IPS-15b (cell line): Measurements from ENCODE around the gene TBR1.

Source experiments
- H3K27me3 ChIP-seq: one replicate; pipeline ENCODE4 v1.6.1; 2013; ENCODE audit warnings: low read length; ENCODE audit not compliant: control insufficient read depth, insufficient read depth
- H3K36me3 ChIP-seq: one replicate; pipeline ENCODE4 v1.6.1; 2013; ENCODE audit warnings: low read length; ENCODE audit not compliant: control insufficient read depth, insufficient read depth
- H3K4me1 ChIP-seq: one replicate; pipeline ENCODE4 v1.6.1; 2013; ENCODE audit warnings: mild to moderate bottlenecking, low read length; ENCODE audit not compliant: control insufficient read depth, insufficient read depth
- H3K4me3 ChIP-seq: one replicate; pipeline ENCODE4 v1.5.1; 2013; ENCODE audit warnings: low read depth, low read length
- H3K9ac ChIP-seq: one replicate; pipeline ENCODE4 v1.6.1; 2013; ENCODE audit warnings: low read depth, mild to moderate bottlenecking, low read length
- H3K9me3 ChIP-seq: one replicate; pipeline ENCODE4 v1.6.1; 2013; ENCODE audit warnings: mild to moderate bottlenecking, low read length; ENCODE audit not compliant: control insufficient read depth, insufficient read depth

The TBR1 gene

DNA sequence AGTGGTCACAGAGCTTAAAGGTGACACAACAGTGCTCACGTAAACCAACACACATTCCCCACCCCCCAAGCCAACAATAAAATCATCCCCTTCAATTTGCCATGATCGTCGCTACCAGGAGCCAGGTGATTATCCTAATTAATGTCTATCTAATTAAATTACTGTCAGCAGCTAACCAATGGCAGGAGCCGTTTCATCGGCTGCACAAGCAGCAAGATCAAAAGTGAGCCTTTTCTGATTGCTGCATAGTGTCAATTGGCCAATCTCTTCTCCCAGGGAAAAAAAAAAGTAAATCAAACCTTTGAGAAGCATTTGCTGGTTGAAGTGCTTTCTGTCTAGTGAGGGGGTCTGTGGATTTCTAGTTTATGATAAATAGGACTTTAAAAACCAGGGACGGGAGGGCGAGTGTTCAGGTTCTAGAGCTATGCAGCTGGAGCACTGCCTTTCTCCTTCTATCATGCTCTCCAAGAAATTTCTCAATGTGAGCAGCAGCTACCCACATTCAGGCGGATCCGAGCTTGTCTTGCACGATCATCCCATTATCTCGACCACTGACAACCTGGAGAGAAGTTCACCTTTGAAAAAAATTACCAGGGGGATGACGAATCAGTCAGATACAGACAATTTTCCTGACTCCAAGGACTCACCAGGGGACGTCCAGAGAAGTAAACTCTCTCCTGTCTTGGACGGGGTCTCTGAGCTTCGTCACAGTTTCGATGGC, at the start of gene TBR1:
TSS of gene TBR1 (plus strand) at position 311 of the 721 bp plus-strand sequence. CDS start at position 425, 114 bp downstream.
- H3K9me3 ChIP-seq, result no peaks in the 10 kb centered on the region
- peaks cover 12% of the 10 kb centered on the region for H3K4me1 ChIP-seq
- H3K27me3 ChIP-seq, result peaks cover 90% of the 10 kb centered on the region
- peak within 1 kb of the TSS; percentile 54 for H3K4me3 ChIP-seq
- H3K9ac ChIP-seq, result no peak within 1 kb of the TSS
- H3K36me3 ChIP-seq, result no peaks in the 10 kb centered on the region

DNA sequence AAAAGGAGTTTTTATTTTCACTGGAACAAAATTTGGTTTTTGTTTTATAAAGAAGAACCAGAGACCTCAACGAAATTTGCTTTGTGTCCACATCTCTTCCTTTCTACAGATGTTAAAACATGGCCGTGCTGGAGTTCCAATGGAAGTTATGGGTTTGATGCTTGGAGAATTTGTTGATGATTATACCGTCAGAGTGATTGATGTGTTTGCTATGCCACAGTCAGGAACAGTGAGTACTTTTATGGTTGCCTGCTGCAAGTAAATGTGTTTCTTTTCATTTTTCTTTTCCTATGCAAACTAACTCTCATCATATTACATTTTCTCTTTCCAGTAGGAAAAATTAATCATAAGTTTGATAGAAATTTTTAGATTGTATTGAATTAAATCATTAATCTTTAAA, 48.4 kb upstream of the TBR1 start:
- no peak overlapping the region for H3K4me3 ChIP-seq
- no peaks in the 10 kb centered on the region for H3K9me3 ChIP-seq
- H3K36me3 ChIP-seq, result no peaks in the 10 kb centered on the region
- H3K4me1 ChIP-seq, result peaks cover 9% of the 10 kb centered on the region
- H3K9ac ChIP-seq, result no peak overlapping the region
- no peaks in the 10 kb centered on the region for H3K27me3 ChIP-seq

DNA sequence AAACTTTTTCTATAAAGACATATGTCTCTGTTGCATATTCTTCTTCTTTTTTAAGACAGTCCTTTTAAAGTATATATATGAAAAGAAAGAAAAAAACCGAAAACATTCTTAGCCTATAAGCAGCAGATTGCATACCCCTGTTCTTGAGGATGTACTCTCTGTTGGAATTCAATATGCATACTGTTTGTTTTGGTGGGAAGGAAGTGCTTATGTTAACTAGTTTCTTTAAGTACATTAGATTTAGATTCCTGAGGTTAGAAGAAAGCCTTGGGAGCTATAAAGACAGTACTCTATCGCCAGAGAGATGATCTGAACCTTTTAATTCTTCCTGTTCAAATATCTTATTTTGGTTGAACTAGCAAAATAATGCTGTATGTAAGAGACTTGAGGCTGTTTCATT, 46.8 kb upstream of the TBR1 start:
- Histone ChIP-seq H3K27me3 (no peaks in the 10 kb centered on the region), H3K9me3 (no peaks in the 10 kb centered on the region), H3K4me1 (peaks cover 9% of the 10 kb centered on the region), H3K4me3 (no peak overlapping the region), H3K36me3 (no peaks in the 10 kb centered on the region), H3K9ac (no peak overlapping the region)

DNA sequence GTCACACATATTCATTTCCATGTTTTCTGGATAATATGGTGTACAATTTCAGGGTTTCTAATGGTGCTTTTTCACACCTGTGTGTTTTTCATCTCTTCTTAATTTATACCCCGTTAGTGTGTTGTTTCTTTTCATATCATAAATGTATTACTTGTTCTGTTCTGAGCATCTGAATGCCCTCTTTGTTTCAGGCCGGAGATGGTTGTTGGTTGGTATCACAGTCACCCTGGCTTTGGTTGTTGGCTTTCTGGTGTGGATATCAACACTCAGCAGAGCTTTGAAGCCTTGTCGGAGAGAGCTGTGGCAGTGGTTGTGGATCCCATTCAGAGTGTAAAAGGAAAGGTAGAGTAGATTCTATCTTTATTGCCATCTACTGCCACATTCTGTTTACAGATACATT, 45.1 kb upstream of the TBR1 start:
- Histone ChIP-seq H3K9me3 (no peaks in the 10 kb centered on the region), H3K9ac (no peak overlapping the region), H3K4me3 (no peak overlapping the region), H3K36me3 (no peaks in the 10 kb centered on the region), H3K4me1 (peaks cover 9% of the 10 kb centered on the region), H3K27me3 (no peaks in the 10 kb centered on the region)

DNA sequence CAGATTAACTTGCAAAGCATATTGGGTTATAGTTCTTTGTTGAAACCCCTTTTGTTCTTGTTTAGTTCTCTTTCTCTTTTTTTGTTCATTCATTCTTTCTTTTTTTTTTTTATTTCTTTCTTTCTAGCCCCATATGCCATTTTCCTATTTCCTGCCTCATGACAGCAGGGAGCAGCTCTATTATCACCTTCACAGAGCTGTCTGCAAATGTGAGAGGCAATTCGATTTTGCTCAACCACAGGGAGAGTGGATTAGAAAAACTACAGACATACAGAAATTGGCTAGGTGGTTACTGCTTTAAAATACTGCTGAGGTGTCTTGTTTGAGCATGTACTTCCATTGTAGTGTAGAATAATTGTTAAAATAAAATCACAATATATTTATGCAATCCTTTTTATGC, 44.2 kb upstream of the TBR1 start:
- Histone ChIP-seq H3K9ac (no peak overlapping the region), H3K9me3 (no peaks in the 10 kb centered on the region), H3K4me1 (peaks cover 4% of the 10 kb centered on the region), H3K27me3 (no peaks in the 10 kb centered on the region), H3K4me3 (no peak overlapping the region), H3K36me3 (no peaks in the 10 kb centered on the region)

DNA sequence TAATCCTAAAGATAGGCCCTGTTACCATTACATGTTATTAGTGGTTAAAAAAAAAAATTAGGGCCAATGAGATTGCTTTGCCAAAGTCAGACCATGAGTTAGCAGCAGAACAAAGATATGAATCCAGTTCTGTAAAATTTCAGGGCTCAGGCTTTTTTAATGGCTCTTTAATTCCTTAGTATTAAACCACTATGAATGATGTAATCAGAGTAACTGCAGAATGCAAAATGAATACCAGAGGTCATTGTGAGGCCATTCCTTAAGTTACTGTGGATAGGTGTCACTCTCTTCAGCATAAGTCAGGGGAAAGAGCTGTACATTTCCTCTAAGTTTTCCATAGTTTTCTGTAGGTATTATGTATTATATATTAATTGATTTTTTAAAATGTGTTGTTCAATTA, 42.2 kb upstream of the TBR1 start:
- Histone ChIP-seq H3K4me3 (no peak overlapping the region), H3K9ac (no peak overlapping the region), H3K27me3 (no peaks in the 10 kb centered on the region), H3K4me1 (peaks cover 2% of the 10 kb centered on the region), H3K36me3 (no peaks in the 10 kb centered on the region), H3K9me3 (no peaks in the 10 kb centered on the region)

DNA sequence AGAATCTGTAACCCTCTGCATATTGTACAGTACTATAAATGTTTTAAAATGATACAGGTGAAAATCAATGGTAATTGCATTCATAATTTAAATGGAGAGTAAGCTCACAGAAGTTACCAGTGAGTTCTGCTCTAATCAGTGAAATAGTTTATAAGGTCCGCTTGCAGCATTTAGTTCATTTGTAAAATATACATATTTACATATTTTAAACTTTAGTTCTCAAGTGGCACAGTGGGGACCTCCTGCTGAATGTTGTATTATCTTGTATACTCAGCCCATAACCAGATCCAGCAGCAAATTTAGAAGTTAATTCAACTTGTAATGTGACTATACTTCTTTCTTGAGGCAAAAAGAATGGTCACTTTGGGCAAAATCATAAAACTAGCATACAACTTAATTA, 41.7 kb upstream of the TBR1 start:
- Histone ChIP-seq H3K9me3 (no peaks in the 10 kb centered on the region), H3K36me3 (no peaks in the 10 kb centered on the region), H3K9ac (no peak overlapping the region), H3K4me1 (peaks cover 2% of the 10 kb centered on the region), H3K27me3 (no peaks in the 10 kb centered on the region), H3K4me3 (no peak overlapping the region)

DNA sequence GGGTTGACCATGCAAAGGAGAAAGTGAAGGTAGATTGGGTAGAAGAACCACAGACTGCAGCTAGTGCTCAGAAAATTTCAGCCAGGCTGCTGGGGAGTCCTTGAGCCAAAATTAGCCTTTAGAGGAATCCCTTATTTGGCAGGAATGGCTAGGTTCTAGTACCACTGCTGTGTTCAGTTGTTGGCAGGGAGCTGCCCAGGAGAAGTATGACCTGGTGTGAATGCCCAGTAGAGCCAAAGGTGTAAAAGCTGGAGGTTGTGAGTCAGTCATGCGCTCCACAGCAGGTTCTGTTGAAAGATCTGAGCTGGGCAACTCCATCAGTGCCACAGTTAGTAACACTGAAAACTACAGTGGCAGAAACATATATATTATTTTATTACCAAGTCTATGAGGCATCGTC, 36.4 kb upstream of the TBR1 start:
- no peaks in the 10 kb centered on the region for H3K9me3 ChIP-seq
- no peak overlapping the region for H3K9ac ChIP-seq
- H3K4me3 ChIP-seq, result no peak overlapping the region
- no peaks in the 10 kb centered on the region for H3K4me1 ChIP-seq
- no peaks in the 10 kb centered on the region for H3K36me3 ChIP-seq
- H3K27me3 ChIP-seq, result no peaks in the 10 kb centered on the region

DNA sequence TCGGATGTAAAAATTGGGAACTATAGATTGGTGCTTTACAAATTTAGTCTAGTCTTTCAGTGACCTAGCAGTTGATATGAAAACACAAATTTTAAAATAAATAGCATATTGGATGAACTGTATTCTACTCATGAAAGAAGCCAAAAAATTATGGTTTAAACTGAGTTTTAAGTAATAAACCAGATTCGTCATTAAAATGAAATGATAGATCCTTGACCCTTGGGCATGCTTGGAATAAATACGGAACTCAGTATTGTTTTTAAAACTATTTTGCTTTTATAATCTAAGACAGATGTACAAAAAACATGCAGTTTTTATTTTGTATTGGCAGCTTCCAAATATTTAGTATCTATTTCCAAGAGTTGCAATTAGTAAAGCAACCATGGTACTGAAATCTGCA, 34.6 kb upstream of the TBR1 start:
- Histone ChIP-seq H3K36me3 (no peaks in the 10 kb centered on the region), H3K9ac (no peak overlapping the region), H3K4me1 (no peaks in the 10 kb centered on the region), H3K27me3 (no peaks in the 10 kb centered on the region), H3K4me3 (no peak overlapping the region), H3K9me3 (no peaks in the 10 kb centered on the region)

DNA sequence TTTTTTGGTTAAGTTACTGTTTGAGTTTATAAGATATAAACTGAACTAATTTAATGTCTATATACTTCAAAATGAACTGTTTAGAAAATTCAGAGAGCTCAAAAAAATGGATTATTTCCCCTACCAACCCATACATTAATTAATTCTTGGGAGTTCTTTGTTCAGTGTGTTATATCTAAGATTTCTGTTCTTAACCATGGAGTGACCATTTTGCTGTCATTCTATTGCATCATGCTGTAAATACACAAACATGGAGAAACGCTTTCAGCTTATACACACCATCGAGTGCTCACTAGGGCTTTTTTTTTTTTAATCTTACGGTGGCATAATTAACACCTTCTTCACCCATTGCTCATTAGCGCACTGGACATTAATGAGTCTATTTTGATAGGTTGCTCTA, 33.4 kb upstream of the TBR1 start:
- Histone ChIP-seq H3K27me3 (no peaks in the 10 kb centered on the region), H3K9ac (no peak overlapping the region), H3K36me3 (no peaks in the 10 kb centered on the region), H3K4me1 (no peaks in the 10 kb centered on the region), H3K9me3 (no peaks in the 10 kb centered on the region), H3K4me3 (no peak overlapping the region)

DNA sequence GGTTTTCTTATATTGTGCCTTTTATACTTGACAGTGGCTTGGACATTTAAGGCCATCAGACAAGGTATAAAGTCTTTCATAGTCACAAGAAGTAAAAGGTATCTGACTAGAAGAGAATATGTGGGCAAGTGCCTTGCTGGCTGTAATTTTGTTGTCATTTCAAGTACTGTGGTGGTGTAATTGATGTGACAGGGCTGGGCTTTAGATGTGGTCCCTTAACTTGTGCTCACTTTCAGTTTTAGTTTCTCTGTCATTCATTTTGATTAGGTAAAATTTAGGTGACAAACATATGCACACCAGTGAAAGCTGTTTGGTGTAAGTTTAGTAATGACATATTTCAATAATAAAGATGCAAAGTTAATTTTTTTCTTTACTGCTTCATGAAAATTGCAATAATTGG, 31.2 kb upstream of the TBR1 start:
- Histone ChIP-seq H3K4me3 (no peak overlapping the region), H3K9ac (no peak overlapping the region), H3K36me3 (no peaks in the 10 kb centered on the region), H3K27me3 (no peaks in the 10 kb centered on the region), H3K9me3 (no peaks in the 10 kb centered on the region), H3K4me1 (no peaks in the 10 kb centered on the region)

DNA sequence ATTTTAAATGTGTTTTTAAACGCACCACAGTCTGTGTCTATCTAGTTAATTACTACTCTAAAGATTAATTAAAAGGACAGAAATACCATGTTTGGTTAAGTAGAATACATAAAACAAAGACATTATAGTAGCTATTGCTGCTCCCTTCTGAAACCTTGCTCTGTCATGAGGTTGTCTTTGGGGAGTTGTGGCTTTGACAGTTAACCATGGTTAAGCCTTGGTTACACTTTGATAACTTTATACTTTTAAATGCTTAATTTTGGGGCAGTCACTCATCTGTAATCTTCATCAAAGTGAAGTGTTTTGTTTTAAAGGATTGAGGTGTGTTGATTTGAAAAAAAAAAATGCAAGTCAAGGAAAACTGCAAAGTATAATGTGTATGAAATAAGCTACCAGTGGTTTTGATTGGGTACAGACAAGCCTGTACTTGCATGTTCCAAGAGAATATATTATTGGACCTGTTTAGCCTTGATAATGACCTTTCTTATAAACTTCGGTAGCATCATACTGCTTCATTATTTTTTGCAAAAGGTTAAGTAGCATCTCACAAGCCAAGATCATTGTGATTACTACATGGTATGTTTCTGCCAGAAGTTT, 29.8 kb upstream of the TBR1 start:
- Histone ChIP-seq H3K4me3 (no peak overlapping the region), H3K27me3 (no peaks in the 10 kb centered on the region), H3K9me3 (no peaks in the 10 kb centered on the region), H3K9ac (no peak overlapping the region), H3K36me3 (no peaks in the 10 kb centered on the region), H3K4me1 (no peaks in the 10 kb centered on the region)
